HG03196 (cell line): ENCODE data around the gene LIX1.
"Not testable (repeated sequence)": the region's sequence is repeated elsewhere in the genome, so short reads cannot be mapped to it uniquely, and the experiment has no call there.

Experiments used
- ATAC-seq: cut with Tn5 transposase; IDR thresholded peaks from one replicate; pipeline ENCODE4 v1.9.1; 2021; ENCODE audit not compliant: unreplicated experiment

Gene LIX1

DNA sequence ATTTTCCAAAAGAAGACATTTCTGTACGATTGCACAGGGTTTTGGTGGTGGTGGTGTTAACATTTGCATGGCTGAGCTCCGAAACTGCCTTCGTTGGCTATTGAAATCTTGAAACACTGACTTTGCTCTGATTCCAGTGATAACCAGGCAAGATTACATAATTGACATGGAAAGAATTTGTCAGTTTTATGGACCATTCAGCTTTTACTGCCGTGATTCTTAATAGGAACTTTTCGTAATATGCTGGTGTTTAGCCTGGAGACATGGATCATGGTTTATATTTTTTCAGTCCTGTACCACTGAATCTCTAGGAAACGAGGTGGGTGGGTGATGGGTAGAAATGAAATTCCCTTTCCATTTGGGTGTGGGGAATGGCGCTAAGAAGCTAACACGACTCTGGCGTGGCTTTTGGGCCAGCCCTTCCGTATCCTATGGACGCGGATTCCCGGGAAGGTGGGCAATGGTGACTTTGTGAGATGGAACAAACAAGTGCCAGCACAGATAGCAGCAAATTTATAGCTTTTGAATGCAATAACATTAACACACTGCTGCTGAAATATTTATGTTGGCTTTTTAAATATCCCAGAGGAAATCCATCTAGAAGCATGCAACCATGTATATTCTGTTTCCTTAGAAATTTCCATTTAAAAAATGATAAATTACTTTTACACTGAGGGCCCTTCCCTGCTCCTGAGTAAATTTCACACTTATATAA, 36.8 kb downstream of the LIX1 start:
- ATAC-seq = no peak

DNA sequence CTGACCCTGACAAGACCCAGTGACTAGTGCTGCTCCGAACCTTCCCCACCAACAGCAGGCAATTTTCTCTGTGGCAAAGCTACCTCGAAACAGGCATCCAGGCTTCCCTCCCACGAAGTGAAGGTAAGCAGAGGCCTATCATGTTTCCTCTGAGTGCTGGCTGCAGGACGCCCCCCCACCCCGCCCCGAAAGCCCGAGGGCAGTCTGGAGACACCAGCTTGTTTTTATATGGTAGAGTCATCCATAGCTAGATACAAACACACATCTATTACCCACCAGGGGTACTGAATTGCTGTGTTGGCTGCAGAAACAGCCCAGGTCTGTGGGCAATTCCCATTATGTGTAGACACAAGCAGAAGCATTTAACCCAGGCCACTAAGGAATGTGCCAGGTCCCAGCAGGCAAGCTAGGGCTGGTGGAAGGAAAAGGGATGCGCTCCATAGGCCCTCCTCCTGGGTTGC, 40.4 kb downstream of the LIX1 start:
- ATAC-seq = no peak

DNA sequence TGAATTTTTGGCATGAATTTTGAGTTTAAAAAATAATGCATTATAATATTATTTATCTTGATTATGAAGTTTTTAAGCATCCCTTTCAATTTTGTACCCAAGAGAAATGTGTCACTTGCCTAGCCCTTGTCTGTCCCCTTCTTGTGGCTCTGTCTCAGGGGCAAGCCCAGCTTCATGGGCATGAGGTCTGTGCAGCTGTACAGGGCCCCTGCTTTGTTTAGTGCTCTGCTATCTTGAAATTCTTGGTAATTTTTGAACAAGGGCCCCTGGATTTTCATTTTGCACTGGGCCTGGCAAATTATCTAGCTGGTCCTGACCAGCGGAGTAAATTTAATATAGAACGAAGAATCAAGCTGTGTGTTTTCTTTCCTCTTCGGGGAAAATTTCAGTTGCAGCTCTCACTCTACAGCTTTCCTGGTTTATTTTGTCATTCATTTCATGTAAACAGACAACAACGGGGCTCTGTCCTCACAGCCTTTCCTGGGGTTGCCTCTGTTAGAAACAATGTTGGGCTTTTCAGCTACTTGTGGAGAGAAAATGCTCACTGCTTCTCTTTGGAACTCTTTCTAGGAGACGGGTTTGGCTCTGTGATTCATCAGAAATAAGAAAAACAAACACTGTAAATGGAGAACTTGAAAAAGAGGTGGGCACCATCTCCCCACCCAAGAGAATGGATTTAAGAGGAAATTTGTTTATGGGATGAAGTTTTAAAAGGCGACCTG, 41.1 kb downstream of the LIX1 start:
- no peak for ATAC-seq

- ATAC-seq = no peak
Observed at GRCh38 chr5:97100476-97100875, 41.9 kb downstream of the LIX1 start.

- no peak for ATAC-seq
Observed at GRCh38 chr5:97098922-97099321, 43.5 kb downstream of the LIX1 start.

GRCh38 chr5:97097326-97098230, 44.8 kb downstream of the LIX1 start:
- no peak for ATAC-seq

GRCh38 chr5:97096846-97097245, 45.6 kb downstream of the LIX1 start:
- ATAC-seq = no peak

- no peak for ATAC-seq
Observed at GRCh38 chr5:97096191-97096590, 46.2 kb downstream of the LIX1 start.

DNA sequence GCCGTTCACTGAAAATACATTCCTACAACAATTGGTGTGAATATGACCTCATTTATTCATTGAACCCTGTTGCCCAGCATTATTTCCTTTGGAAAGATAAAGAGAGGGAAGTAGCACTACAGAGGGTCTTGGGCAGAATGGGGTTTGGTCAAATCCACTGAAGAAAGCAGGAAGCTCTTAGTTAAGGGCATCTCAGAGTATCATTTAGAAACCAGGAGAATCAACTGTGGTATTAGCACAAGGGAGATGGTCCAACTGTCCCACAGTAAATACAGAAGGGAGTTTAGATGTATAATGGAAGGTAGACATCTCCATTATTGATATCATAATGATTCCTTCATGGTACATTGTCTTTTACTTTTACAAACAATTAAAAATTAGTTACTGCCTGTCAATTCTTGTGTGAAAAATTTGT, 47.1 kb downstream of the LIX1 start:
- ATAC-seq = peak; percentile 43

DNA sequence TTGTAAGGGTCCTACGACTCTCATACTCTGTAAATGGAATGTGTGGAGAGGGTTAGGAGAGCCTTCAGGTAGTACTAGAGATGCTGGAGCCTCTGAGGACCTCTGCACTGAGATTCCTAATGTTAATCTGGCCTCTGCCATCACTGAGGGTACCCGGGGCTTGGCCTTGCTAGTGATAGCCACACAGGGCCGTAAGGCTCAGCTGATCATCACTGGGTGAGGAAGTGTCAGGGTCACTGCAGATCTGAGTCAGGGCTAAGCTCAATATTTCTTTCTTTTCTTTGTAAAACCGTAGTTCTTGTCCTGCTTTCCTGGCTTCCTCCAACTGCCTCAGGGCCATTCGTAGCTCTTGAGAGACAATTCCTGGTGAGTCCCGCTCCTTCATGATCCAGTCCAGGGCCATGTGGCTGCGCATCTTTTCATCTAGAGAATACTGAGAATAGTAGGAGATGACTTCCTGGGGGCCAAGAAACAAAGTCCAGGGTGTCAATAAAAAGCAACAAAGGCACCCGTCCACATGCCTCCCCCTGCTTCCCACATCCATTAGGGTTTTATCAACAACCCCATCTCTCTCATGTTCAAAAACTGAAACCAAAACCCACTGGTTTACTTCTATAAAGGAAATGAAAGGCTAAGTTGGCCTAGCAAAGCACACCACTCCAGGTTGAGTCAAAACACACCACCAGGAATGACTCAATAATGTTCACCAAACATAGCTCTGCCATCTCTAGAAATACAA, 47.7 kb downstream of the LIX1 start:
- peak; percentile 99 for ATAC-seq

DNA sequence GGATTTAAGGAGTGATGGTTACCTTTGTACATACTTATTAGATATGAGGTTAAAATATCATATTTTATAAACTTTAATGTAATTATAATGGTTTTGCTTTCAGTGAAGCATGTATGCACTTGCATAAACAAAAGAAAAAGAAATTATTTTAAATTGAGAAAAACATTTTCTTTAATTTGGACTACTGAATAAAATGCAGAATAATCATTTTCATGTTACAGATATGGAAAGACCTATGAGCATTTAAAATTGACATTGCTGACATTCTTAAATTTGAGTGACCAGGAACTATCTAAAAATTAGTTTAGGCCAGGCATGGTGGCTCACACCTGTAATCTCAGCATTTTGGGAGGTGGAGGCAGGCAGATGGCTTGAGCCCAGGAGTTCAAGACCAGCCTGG, 49.2 kb downstream of the LIX1 start:
- ATAC-seq = no peak

DNA sequence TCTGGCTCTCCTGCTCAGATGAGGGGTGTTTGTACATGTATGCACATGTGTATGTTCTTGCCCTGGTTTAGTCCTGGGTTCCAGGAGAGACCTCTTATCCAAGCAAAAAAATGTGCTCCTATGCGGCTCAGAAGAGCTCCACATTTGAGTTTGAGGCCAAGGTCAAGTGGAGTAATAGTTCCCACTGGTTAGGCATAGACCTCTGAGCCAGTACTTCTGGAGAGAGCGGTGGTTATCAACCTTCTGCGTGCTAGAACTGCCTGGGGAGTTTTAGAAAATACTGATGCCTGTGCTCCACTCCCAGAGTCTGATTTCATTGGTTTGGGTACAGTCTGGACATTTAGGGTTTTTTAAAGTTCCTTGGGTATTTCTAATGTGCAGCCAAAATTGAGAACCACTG, 51.5 kb downstream of the LIX1 start:
- no peak for ATAC-seq

DNA sequence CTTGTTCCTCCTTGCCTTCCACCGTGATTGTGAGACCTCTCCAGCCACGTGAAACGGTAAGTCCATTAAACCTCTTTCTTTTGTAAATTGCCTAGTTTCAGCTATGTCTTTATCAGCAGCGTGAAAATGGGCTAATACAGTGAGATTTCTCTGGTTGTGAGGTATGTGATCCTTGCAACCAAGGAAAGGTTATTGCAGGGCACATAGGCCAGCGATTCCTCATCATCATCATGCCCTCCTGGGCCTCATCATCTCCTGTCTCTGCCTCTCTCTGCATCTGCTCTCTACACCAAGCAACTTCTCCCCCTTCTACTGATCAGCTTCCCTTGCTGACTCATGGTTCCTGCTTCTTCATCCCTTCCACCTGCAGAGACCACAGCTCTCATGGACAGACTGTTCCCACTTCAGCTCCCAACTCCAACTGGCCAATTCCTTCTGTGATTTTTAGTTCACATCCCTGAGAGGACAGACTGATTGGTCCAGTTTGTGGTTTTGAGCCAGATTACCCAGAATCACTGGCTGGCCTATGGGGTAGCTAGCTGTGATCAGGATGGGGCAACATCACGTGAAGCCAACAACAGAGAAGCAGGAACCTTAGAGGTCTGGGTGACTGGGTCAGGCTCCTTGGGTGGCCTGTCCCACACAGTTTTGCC, 53.1 kb downstream of the LIX1 start:
- no peak for ATAC-seq

GRCh38 chr5:97088774-97089148, 53.6 kb downstream of the LIX1 start:
- no peak for ATAC-seq

DNA sequence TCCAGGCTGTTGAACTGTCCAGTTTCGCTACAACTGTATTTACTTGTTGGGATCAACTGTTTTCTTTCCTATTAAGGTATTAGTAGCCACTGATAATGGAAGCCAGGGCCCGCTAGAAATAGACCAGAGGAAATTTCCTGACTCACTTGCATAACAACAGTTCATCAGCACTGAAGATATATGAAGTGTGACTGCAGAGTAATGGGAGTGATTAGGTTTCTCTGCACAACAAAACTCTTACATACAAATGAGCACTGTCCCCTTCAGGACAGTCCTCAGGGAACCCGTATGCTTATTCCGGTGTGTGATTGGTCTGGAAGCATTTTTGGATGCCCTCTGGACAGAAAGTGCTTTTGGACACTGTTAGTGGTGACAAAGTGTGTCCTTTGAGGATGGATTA, 55.3 kb downstream of the LIX1 start:
- ATAC-seq = no peak

DNA sequence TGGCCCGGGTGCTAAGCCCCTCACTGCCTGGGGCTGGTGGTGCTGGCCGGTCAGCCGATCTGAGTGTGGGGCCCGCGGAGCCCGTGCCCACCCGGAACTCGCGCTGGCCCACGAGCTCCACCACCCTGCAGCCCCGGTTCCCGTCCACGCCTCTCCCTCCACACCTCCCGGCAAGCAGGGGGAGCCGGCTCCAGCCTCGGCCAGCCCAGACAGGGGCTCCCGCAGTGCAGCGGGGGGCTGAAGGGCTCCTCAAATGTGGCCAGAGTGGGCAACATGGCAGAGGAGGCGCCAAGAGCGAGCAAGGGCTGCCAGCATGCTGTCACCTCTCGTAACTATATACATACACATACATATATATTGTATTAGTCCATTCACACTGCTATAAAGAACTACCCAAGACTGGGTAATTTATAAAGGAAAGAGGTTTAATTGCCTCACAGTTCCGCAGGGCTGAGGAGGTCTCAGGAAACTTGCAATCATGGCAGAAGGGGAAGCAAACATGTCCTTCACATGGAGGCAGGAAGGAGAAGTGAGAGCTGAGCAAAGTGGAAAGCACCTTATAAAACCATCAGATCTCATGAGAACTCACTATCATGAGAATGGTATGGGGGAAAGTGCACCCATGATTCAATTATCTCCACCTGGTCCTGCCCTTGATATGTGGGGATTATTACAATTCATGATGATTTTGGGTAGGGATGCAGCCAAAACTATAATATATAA, 56.8 kb downstream of the LIX1 start:
- ATAC-seq = no peak

DNA sequence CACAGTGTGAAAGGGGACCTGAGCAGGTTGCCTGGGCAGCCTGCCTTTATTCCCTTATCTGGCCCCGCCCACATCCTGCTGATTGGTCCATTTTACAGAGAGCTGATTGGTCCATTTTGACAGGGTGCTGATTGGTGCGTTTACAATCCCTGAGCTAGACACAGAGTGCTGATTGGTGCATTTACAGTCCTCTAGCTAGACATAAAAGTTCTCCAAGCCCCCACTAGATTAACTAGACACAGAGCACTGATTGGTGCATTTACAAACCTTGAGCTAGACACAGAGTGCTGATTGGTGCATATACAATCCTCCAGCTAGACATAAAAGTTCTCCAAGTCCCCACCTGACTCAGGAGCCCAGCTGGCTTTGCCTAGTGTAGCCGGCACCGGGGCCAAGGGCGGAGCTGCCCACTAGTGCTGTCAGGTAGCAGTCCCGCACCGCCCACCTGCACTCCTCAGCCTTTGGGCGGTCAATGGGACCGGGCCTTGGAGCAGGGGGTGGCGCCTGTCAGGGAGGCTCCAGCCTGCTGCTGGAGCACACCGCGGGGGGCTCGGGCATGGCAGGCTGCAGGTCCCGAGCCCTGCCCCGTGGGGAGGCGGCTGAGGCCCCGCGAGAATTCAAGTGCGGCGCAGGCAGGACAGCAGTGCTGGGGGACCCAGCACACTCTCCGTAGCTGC, 57.5 kb downstream of the LIX1 start:
- ATAC-seq = not testable (repeated sequence)

DNA sequence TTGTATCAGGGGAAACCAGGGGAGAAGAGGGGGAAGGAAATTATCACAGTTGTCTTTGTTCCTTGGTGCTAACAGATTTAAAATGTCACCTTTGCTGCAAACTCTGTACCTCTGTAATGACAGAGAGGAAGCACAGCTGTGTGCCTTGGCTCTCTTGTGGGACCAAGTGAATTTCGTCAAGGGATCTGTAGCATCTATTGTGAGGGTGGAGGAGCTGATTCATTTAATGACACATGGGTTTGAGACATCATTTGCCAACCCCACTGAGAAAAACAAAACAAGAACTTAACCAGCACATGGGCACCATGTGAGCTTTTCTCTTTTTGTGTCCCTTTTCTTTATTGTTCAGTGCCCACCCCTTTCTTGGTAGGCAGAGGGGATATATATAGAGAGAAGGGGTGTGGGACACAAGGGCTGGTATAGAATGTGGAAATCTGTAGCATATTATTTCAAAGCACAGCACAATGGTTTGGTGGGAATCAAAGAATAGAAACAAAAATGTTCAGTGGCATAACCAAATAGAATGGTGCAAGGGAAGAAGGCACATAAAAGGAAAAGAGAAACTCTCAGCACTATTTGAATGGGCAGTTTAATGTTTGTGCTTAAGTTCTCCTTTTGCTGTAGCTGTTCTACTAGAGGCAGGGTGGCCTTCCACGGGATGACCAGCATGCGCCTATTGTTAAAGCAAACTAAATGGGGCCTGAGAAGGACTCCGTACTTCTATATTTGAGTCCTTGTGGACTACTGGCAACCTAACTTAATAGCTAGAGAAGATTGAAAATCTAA, 63.3 kb downstream of the LIX1 start:
- no peak for ATAC-seq
